Stimulated activated naive CD8-positive, alpha-beta T cell treated with anti-CD3 and anti-CD28 coated beads, Interleukin-15, amount 100 ng/mL, for 72 hours (primary cell): Measurements from ENCODE around the gene CISD1.

Experiments used
- ATAC-seq: fragments of 150-1000 bp; cut with Tn5 transposase; 2 replicates; pipeline ENCODE4 v1.10.0; 2021; ENCODE audit warnings: mild to moderate bottlenecking, moderate library complexity
- DNase-seq, 2 donors: peaks; one replicate each; pipeline ENCODE4 v3.0.0; 2021 to 2022
- H3K27ac Mint-ChIP-seq, 2 donors: one replicate each; pipeline ENCODE4 v1.8.0; 2022; ENCODE audit warnings: mild to moderate bottlenecking in 2 of 2, mixed read lengths in 2 of 2, moderate library complexity in 2 of 2
- H3K27me3 Mint-ChIP-seq: one replicate; pipeline ENCODE4 v1.8.0; 2022; ENCODE audit warnings: mixed read lengths
- H3K4me1 Mint-ChIP-seq: one replicate; pipeline ENCODE4 v1.8.0; 2022; ENCODE audit warnings: mild to moderate bottlenecking, mixed read lengths
- H3K4me3 Mint-ChIP-seq, 2 donors: one replicate each; pipeline ENCODE4 v1.8.0; 2022; ENCODE audit warnings: mild to moderate bottlenecking in 2 of 2, mixed read lengths in 2 of 2, moderate library complexity in 1 of 2
- H3K9me3 Mint-ChIP-seq, 2 donors: one replicate each; pipeline ENCODE4 v1.8.0; 2022; ENCODE audit warnings: mixed read lengths in 2 of 2

The CISD1 gene

GRCh38 chr10:58278274-58278961 lies 9.5 kb downstream of the CISD1 start:
- Mint-ChIP-seq H3K27ac (peak overlapping the region in 1 of 2 donors; percentile 10), H3K4me3 (no peak overlapping the region), H3K4me1 (peaks cover 50% of the 10 kb centered on the region), H3K27me3 (no peaks in the 10 kb centered on the region), H3K9me3 (no peaks in the 10 kb centered on the region)
- DNase-seq: no peak
- ATAC-seq: no peak

- ATAC-seq: no peak
- H3K27ac Mint-ChIP-seq: no peak overlapping the region
- H3K4me3 Mint-ChIP-seq: no peak overlapping the region
- no peak for DNase-seq
- H3K27me3 Mint-ChIP-seq: no peaks in the 10 kb centered on the region
- peaks cover 48% of the 10 kb centered on the region for H3K4me1 Mint-ChIP-seq
- H3K9me3 Mint-ChIP-seq: no peaks in the 10 kb centered on the region
Measured at GRCh38 chr10:58278962-58279307, 10.0 kb downstream of the CISD1 start.

GRCh38 chr10:58280477-58280876 lies 11.5 kb downstream of the CISD1 start:
- Mint-ChIP-seq H3K4me1 (peaks cover 44% of the 10 kb centered on the region), H3K27me3 (no peaks in the 10 kb centered on the region), H3K4me3 (no peak overlapping the region), H3K9me3 (no peaks in the 10 kb centered on the region), H3K27ac (peak overlapping the region; percentile 0 to 8)
- DNase-seq: no peak
- ATAC-seq: no peak

- ATAC-seq (no peak), DNase-seq (no peak)
- Mint-ChIP-seq H3K4me3 (peak overlapping the region; percentile 3 to 14), H3K27me3 (no peaks in the 10 kb centered on the region), H3K4me1 (peaks cover 42% of the 10 kb centered on the region), H3K27ac (peak overlapping the region in 1 of 2 donors; percentile 13), H3K9me3 (no peaks in the 10 kb centered on the region)
Measured at GRCh38 chr10:58281092-58281752, 12.3 kb downstream of the CISD1 start.

GRCh38 chr10:58282615-58283014 lies 13.7 kb downstream of the CISD1 start:
- H3K27ac Mint-ChIP-seq: peak overlapping the region; percentile 89 to 98
- peaks cover 42% of the 10 kb centered on the region for H3K4me1 Mint-ChIP-seq
- no peaks in the 10 kb centered on the region for H3K9me3 Mint-ChIP-seq
- H3K4me3 Mint-ChIP-seq: peak overlapping the region; percentile 62 to 88
- peak; percentile 98 for ATAC-seq
- H3K27me3 Mint-ChIP-seq: no peaks in the 10 kb centered on the region
- DNase-seq: peak; percentile 32 to 53

GRCh38 chr10:58291538-58292174 lies 22.7 kb downstream of the CISD1 start:
- Mint-ChIP-seq H3K27ac (no peak overlapping the region), H3K9me3 (no peaks in the 10 kb centered on the region), H3K4me1 (peaks cover 6% of the 10 kb centered on the region), H3K4me3 (no peak overlapping the region), H3K27me3 (no peaks in the 10 kb centered on the region)
- DNase-seq: peak in 1 of 2 donors; percentile 21
- ATAC-seq: peak; percentile 71

- no peak for DNase-seq
- H3K9me3 Mint-ChIP-seq: no peaks in the 10 kb centered on the region
- ATAC-seq: no peak
- H3K4me1 Mint-ChIP-seq: peaks cover 6% of the 10 kb centered on the region
- H3K27ac Mint-ChIP-seq: no peak overlapping the region
- no peak overlapping the region for H3K4me3 Mint-ChIP-seq
- no peaks in the 10 kb centered on the region for H3K27me3 Mint-ChIP-seq
Measured at GRCh38 chr10:58293989-58294388, 25.0 kb downstream of the CISD1 start.

GRCh38 chr10:58299580-58299979 lies 30.6 kb downstream of the CISD1 start:
- ATAC-seq (peak; percentile 79), DNase-seq (peak; percentile 39 to 47)
- peaks cover 25% of the 10 kb centered on the region for H3K27me3 Mint-ChIP-seq
- no peaks in the 10 kb centered on the region for H3K4me1 Mint-ChIP-seq
- H3K4me3 Mint-ChIP-seq: no peak overlapping the region
- H3K9me3 Mint-ChIP-seq: no peaks in the 10 kb centered on the region
- no peak overlapping the region for H3K27ac Mint-ChIP-seq

- DNase-seq: no peak
- Mint-ChIP-seq H3K4me1 (no peaks in the 10 kb centered on the region), H3K27me3 (peaks cover 26% of the 10 kb centered on the region)
Measured at GRCh38 chr10:58300676-58301075, 31.7 kb downstream of the CISD1 start.

GRCh38 chr10:58302254-58302653 lies 33.3 kb downstream of the CISD1 start:
- no peak for ATAC-seq
- H3K9me3 Mint-ChIP-seq: no peaks in the 10 kb centered on the region
- H3K4me1 Mint-ChIP-seq: no peaks in the 10 kb centered on the region
- DNase-seq: no peak
- H3K27me3 Mint-ChIP-seq: peaks cover 36% of the 10 kb centered on the region
- no peak overlapping the region for H3K27ac Mint-ChIP-seq
- no peak overlapping the region for H3K4me3 Mint-ChIP-seq

More at GRCh38 chr10:58300676-58301075, 31.7 kb downstream of the CISD1 start:
- no peak for ATAC-seq
- H3K9me3 Mint-ChIP-seq: no peaks in the 10 kb centered on the region
- no peak overlapping the region for H3K4me3 Mint-ChIP-seq
- no peak overlapping the region for H3K27ac Mint-ChIP-seq

GRCh38 chr10:58304099-58304633 lies 35.2 kb downstream of the CISD1 start:
- ATAC-seq (no peak), DNase-seq (no peak)
- no peak overlapping the region for H3K4me3 Mint-ChIP-seq
- H3K27ac Mint-ChIP-seq: no peak overlapping the region
- peaks cover 47% of the 10 kb centered on the region for H3K27me3 Mint-ChIP-seq
- H3K4me1 Mint-ChIP-seq: no peaks in the 10 kb centered on the region
- H3K9me3 Mint-ChIP-seq: no peaks in the 10 kb centered on the region

- ATAC-seq (no peak), DNase-seq (no peak)
- Mint-ChIP-seq H3K27me3 (peaks cover 57% of the 10 kb centered on the region), H3K9me3 (no peaks in the 10 kb centered on the region), H3K27ac (no peak overlapping the region), H3K4me3 (no peak overlapping the region), H3K4me1 (no peaks in the 10 kb centered on the region)
Measured at GRCh38 chr10:58305821-58306220, 36.9 kb downstream of the CISD1 start.

GRCh38 chr10:58307676-58308075 lies 38.7 kb downstream of the CISD1 start:
- H3K27me3 Mint-ChIP-seq: peaks cover 39% of the 10 kb centered on the region
- H3K4me1 Mint-ChIP-seq: no peaks in the 10 kb centered on the region
- ATAC-seq (no peak), DNase-seq (no peak)
- H3K4me3 Mint-ChIP-seq: no peak overlapping the region
- H3K9me3 Mint-ChIP-seq: no peaks in the 10 kb centered on the region
- no peak overlapping the region for H3K27ac Mint-ChIP-seq

GRCh38 chr10:58311026-58311425 lies 42.1 kb downstream of the CISD1 start:
- no peaks in the 10 kb centered on the region for H3K9me3 Mint-ChIP-seq
- H3K4me3 Mint-ChIP-seq: no peak overlapping the region
- DNase-seq (no peak), ATAC-seq (no peak)
- H3K27ac Mint-ChIP-seq: no peak overlapping the region
- H3K4me1 Mint-ChIP-seq: no peaks in the 10 kb centered on the region
- peaks cover 28% of the 10 kb centered on the region for H3K27me3 Mint-ChIP-seq

- no peak for ATAC-seq
- DNase-seq: no peak
- Mint-ChIP-seq H3K9me3 (no peaks in the 10 kb centered on the region), H3K4me1 (no peaks in the 10 kb centered on the region), H3K27ac (no peak overlapping the region), H3K4me3 (no peak overlapping the region), H3K27me3 (peaks cover 6% of the 10 kb centered on the region)
Measured at GRCh38 chr10:58316874-58317273, 47.9 kb downstream of the CISD1 start.

GRCh38 chr10:58318346-58318745 lies 49.4 kb downstream of the CISD1 start:
- Mint-ChIP-seq H3K9me3 (no peaks in the 10 kb centered on the region), H3K27ac (no peak overlapping the region), H3K4me3 (no peak overlapping the region), H3K27me3 (peaks cover 6% of the 10 kb centered on the region), H3K4me1 (peaks cover 12% of the 10 kb centered on the region)
- DNase-seq: no peak
- ATAC-seq: no peak
